Cortex of kidney (tissue), 1 donor: Measurements from ENCODE around the gene SCGB3A1.

Experiments
- DNase-seq: peaks from one replicate; lab custom pipeline; 2025; lab: John Stamatoyannopoulos, UW

SCGB3A1 gene, protein sequence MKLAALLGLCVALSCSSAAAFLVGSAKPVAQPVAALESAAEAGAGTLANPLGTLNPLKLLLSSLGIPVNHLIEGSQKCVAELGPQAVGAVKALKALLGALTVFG

DNA sequence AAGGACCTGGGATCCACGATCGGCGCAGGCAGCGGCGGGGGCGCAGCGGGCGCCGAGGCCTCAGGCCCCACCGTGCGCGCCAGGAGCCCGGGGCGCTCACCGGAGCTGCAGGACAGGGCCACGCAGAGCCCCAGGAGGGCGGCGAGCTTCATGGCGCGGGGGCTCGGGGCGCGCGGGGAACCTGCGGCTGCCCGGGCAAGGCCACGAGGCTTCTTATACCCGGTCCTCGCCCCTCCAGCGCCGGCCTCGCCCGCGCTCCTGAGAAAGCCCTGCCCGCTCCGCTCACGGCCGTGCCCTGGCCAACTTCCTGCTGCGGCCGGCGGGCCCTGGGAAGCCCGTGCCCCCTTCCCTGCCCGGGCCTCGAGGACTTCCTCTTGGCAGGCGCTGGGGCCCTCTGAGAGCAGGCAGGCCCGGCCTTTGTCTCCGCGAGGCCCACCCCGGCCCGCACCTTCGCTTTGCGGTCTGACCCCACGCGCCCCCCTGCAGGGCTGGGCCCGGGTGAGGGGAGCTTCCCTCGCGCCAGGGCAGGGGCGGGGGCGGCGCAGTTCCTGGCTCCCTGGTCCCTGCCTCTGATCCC is at the start of gene SCGB3A1:
Gene SCGB3A1, minus strand, starts transcription at position 189 of the 577 bp plus-strand sequence. Its CDS starts 37 bp downstream, at position 152.
- no peak for DNase-seq

DNA sequence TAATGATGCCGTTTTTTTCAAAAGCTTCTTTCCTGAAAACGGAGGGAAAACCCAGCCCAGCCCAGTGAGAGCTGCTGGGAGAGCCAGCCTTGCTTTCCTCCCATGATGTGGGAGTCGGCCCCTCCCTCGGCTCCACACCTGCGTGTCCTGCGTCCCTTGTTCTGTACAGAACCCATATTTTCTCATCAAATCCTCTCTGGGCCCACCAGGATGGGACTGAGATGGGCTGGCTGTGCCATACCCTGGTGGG is 49.2 kb upstream of the SCGB3A1 start:
- DNase-seq: no peak

- DNase-seq: no peak
Observed at GRCh38 chr5:180639741-180640610, 48.7 kb upstream of the SCGB3A1 start.

DNA sequence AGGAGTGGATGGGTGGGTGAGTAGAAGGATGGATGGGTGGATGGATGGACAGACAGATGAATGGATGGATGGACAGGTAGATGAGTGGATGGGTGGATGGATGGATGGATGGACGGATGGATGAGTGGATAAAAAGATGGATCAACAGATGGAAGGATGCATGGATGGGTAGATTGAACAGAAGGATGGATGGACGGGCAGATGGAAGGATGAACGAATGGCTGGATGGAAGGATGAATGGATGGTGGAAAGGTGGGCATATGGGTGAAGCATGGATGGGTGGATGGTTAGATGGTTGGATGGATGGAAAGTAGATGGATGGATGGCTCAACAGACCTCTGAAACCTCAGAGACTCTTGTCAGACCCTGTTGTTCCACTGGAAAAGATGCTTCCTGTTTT is 48.0 kb upstream of the SCGB3A1 start:
- no peak for DNase-seq

- no peak for DNase-seq
Observed at GRCh38 chr5:180637962-180638680, 46.8 kb upstream of the SCGB3A1 start.

DNA sequence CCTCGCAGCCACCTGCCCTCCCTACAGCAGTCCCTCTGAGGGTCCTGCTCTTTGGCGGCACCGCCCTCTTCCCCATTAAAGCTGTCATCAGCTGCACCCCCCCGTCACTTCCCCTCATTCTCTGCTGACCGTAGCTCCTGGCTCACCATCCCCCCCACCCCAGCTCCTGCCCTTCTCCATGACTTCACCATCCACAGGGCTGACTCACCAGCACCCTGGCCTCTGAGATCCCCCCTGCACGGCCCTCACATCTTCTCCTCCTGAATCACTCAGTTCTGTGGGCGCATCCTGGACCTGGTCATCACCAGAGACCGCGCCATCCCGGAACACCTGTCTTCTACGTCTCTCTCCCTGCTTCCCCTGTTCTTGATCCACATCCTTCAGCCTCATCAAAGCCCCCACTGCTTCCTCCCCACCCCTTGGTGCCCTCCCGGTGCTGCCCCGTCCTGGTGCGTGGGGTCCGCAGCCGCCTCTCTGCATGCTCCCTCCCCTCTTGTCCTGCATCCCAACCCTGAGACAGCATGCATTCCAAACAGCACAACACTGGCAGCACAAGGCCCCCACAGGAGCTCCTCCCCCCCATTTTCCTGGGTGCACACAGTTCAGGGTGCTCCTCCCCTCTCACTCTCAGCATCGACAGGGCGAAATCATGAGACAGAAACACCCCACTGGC is 45.2 kb upstream of the SCGB3A1 start:
- DNase-seq: no peak

- no peak for DNase-seq
Observed at GRCh38 chr5:180636016-180636402, 44.7 kb upstream of the SCGB3A1 start.

- no peak for DNase-seq
Observed at GRCh38 chr5:180633283-180634177, 42.2 kb upstream of the SCGB3A1 start.

DNA sequence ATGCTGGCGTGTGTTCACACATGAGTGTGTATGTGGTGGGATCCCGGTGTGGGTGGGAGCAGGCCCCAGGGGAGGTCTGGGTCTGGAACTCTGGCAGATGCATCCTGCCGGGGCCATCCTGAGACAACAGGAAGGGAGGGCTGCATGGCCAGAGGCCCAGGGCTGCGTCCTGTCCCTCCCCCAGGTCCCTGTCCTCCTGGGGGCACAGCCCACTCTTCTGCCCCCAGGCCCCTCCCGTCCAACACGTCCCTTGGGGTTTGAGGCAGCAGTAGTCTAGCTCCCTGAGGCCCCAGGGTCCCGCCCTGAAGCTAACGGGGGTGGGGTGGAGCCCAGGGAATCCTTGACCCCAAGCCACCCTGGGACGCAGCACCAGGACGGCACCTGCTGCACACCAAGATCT is 41.5 kb upstream of the SCGB3A1 start:
- DNase-seq: no peak

- no peak for DNase-seq
Observed at GRCh38 chr5:180631549-180632383, 40.5 kb upstream of the SCGB3A1 start.

GRCh38 chr5:180630426-180630825 is 39.1 kb upstream of the SCGB3A1 start:
- DNase-seq: no peak

- no peak for DNase-seq
Observed at GRCh38 chr5:180629831-180630382, 38.6 kb upstream of the SCGB3A1 start.

GRCh38 chr5:180628827-180629750 is 37.8 kb upstream of the SCGB3A1 start:
- DNase-seq: no peak

DNA sequence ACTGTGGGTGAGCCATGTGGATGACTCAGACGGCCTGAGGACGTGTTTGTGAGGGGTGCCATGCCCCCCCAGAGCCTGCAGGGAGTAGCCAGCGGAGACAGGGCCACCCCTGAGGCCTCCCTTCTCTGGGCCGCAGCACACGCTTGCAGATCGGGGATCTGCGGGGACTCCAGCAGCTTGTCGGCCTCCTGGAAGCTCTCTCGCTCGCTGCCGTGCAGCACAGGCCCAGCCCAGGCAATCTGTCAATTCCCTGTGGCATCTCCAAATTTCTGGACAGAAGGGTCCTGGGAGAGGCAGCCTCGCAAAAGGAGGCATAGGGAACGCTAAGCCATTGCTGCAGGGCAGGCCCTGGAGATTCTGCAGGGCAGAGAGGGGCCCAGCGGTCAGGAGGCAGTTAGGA is 36.9 kb upstream of the SCGB3A1 start:
- no peak for DNase-seq

DNA sequence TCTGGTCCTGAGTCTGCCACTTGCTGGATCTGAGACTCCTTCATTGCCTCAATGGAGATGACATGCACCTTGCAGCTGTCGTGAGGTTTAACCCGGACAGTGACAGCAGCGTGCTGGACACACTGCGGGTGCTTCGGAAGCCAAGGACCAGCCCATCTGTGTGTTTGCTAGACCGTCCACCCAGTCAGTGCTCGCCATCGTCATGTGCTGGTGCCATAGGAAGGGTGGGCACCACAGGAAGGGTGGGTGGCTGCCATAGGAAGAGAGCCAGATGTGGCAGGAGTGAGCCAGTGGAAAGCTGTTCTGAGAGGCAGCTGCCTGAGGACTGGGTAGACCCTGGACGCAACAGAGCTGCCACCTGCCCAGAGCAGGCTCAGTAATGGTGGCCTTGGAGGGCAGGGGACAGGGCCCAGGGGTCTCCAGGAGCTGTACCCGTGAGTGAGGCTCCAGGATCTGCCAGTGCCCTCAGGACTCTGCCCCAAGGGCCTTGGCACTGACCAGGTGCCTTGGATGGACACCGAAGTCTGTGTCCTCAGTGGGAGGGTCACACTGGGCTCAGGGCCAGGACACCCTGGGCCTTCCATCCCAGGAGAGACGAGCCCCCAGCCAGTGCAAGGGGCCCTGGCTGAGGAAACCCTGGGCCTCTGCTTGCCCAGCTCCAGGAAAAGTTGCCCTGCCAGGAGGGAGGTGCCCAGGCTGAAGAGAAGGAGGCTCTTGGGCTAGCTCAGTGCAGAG is 36.3 kb upstream of the SCGB3A1 start:
- DNase-seq: no peak

DNA sequence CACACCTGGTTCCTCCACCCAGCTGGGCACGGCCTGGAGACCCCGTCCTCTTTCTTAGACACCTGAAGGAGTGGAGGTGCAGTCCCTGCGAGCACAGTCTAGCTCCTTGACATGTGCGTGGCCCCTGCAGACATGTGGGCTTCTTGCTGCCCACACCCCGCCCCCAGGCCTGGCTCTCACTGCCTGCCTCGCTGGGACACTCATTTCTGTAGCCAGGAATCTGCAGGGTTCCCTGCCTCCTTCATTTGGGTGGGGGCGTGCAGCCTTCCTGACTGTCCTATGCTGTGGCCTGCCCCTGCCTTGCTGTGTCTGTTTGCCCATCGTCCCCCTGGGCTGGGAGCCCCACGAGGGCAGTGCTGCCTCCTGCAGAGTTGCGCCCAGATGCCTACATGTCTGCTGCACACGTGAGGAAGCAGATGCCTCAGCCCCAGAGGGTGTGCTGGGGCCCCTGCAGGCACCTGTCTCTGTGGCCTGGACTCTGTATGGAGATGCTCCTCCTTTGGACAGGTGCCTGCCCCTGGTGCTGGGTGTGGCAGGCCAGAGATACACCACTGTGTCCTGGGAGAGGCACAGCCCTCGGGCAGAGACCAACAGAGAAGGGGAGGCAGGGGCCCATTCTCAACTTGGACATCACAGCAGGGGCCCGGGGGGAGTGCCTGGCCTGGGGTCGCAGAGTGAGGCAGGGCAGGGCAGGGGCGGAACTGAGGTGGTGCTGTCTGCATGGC is 35.5 kb upstream of the SCGB3A1 start:
- DNase-seq: no peak

DNA sequence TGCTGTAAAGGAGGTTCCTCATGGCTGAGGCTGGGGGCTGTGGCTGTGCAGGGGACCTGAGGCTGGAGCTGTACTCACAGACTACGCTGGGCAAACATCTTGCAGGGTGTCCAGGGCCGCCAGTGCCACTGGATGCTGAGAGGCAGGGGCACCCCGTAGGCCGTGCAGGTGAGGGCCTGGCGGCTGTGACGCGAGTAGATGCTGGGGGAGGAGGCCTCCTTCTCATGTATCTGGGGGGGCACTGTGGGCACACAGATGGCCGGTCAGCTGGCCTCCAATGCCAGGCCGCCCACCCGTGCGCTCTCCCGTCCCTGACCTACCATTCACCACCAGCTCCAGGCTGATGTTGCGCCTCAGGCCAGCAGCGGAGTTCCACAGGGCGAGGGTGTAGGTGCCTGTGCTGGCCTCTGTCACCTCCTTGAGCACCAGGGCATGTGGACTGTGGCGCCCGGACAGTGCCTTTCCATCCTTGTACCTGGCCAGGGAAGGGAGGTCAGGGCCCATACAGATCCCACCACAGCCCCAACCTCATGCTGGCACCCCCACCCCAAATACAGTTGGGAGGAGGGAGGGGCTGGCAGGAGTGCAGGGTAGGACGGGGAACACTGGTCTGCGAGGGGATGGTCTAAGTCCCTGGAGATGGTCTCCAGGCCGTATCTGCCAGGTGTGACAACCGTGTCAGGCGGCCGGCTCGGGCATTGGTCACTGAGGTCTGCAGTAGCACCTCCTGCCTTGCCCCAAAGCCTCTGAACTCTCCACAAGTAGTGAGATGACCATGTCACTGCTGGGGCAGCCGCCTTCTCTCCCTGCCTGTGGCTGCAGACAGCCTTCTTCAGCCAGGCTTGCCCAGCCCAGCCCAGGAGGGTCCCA is 34.7 kb upstream of the SCGB3A1 start:
- no peak for DNase-seq
